GM12874 (cell line): ENCODE data around the gene MYH7B.

Experiments
- CTCF ChIP-seq: IDR thresholded peaks from 2 replicates; pipeline ENCODE4 v1.5.1; 2011; ENCODE audit warnings: low read depth, mild to moderate bottlenecking, control low read depth, low read length, moderate library complexity; ENCODE audit not compliant: insufficient read depth

Gene MYH7B

GRCh38 chr20:34989118-34989517 lies 33.5 kb downstream of the MYH7B start:
- no peak for TF ChIP-seq CTCF

- no peak for TF ChIP-seq CTCF
Observed at GRCh38 chr20:34989670-34990069, 34.0 kb downstream of the MYH7B start.

- no peak for TF ChIP-seq CTCF
Observed at GRCh38 chr20:34990231-34990630, 34.6 kb downstream of the MYH7B start.

- TF ChIP-seq CTCF = no peak
Observed at GRCh38 chr20:34990661-34991214, 35.1 kb downstream of the MYH7B start.

- TF ChIP-seq CTCF = no peak
Observed at GRCh38 chr20:34992751-34993417, 37.2 kb downstream of the MYH7B start.

- TF ChIP-seq CTCF = no peak
Observed at GRCh38 chr20:34993941-34994508, 38.4 kb downstream of the MYH7B start.

- TF ChIP-seq CTCF = no peak
Observed at GRCh38 chr20:34994509-34995131, 39.0 kb downstream of the MYH7B start.
